GM21737 (cell line): Measurements from ENCODE around the gene DRG2.

ENCODE experiments used
- ATAC-seq: cut with Tn5 transposase; IDR thresholded peaks from one replicate; pipeline ENCODE4 v1.9.1; 2021; ENCODE audit warnings: mild to moderate bottlenecking, moderate library complexity; ENCODE audit not compliant: unreplicated experiment

DRG2 gene

GRCh38 chr17:18074566-18075272 is 13.0 kb upstream of the DRG2 start:
- no peak for ATAC-seq

GRCh38 chr17:18076936-18077335 is 10.8 kb upstream of the DRG2 start:
- ATAC-seq, result no peak

GRCh38 chr17:18079543-18079942 is 8.2 kb upstream of the DRG2 start:
- ATAC-seq, result no peak

GRCh38 chr17:18084256-18084655 is 3.5 kb upstream of the DRG2 start:
- ATAC-seq, result no peak

- no peak for ATAC-seq
Measured at GRCh38 chr17:18089613-18090012, 1.9 kb downstream of the DRG2 start.

- ATAC-seq, result no peak
Measured at GRCh38 chr17:18093616-18094408, 6.1 kb downstream of the DRG2 start.

- no peak for ATAC-seq
Measured at GRCh38 chr17:18094409-18094807, 6.7 kb downstream of the DRG2 start.

- ATAC-seq, result no peak
Measured at GRCh38 chr17:18099516-18099915, 11.8 kb downstream of the DRG2 start.

GRCh38 chr17:18100616-18101015 is 12.9 kb downstream of the DRG2 start:
- no peak for ATAC-seq

GRCh38 chr17:18101828-18102227 is 14.1 kb downstream of the DRG2 start:
- no peak for ATAC-seq

- ATAC-seq, result no peak
Measured at GRCh38 chr17:18102640-18103039, 14.9 kb downstream of the DRG2 start.

GRCh38 chr17:18105027-18105426 is 17.3 kb downstream of the DRG2 start:
- no peak for ATAC-seq

GRCh38 chr17:18105595-18105994 is 17.8 kb downstream of the DRG2 start:
- no peak for ATAC-seq

GRCh38 chr17:18106211-18106610 is 18.5 kb downstream of the DRG2 start:
- no peak for ATAC-seq

- no peak for ATAC-seq
Measured at GRCh38 chr17:18107061-18107790, 19.5 kb downstream of the DRG2 start.

GRCh38 chr17:18107971-18108370 is 20.2 kb downstream of the DRG2 start:
- ATAC-seq, result no peak

GRCh38 chr17:18108401-18109312 is 20.9 kb downstream of the DRG2 start, which contains the start of gene MYO15A:
TSS of gene MYO15A (plus strand) at chr17:18108756. CDS start at chr17:18118801, 10,045 bp downstream.
- ATAC-seq, result no peak

GRCh38 chr17:18109935-18110485 is 22.3 kb downstream of the DRG2 start:
- ATAC-seq, result no peak

GRCh38 chr17:18110636-18111145 is 22.9 kb downstream of the DRG2 start:
- ATAC-seq, result no peak
